HEK293 (cell line): Measurements from ENCODE around the gene HTRA1.

Source experiments
- CTCF ChIA-PET: fragments of 350-600 bp; formaldehyde crosslinking; extraction: SDS; loops from one replicate; lab custom pipeline; 2021; ENCODE audit warnings: antibody characterized with exemption; lab: Yijun Ruan, JAX
- POLR2A ChIA-PET: fragments of 300-600 bp; formaldehyde crosslinking; extraction: SDS; loops from one replicate; lab custom pipeline; 2020; ENCODE audit warnings: antibody characterized with exemption, inconsistent platforms; lab: Yijun Ruan, JAX
- H3K27ac ChIP-seq: fragments of 200-500 bp; sonication (Bioruptor generic); 2 replicates; pipeline ENCODE4 v1.5.1; 2014; ENCODE audit warnings: low read depth, low read length, control low read depth, inconsistent platforms; ENCODE audit errors: extremely low read depth
- H3K36me3 ChIP-seq, 2 experiments: fragments of 200-500 bp in 1 of 2; sonication (Bioruptor generic) in 1 of 2; 1 replicate in 1 of 2; 2 replicates in 1 of 2; pipeline ENCODE4 v1.5.1; 2014 to 2017; ENCODE audit warnings: inconsistent platforms in 2 of 2, low read length in 2 of 2; ENCODE audit not compliant: control insufficient read depth in 2 of 2, insufficient read depth in 1 of 2
- H3K4me1 ChIP-seq: fragments of 200-500 bp; sonication (Bioruptor generic); 2 replicates; pipeline ENCODE4 v1.5.1; 2014; ENCODE audit warnings: mild to moderate bottlenecking, low read length, inconsistent platforms; ENCODE audit not compliant: control insufficient read depth, insufficient read depth
- H3K4me3 ChIP-seq: 2 replicates; pipeline ENCODE4 v1.5.1; 2011; ENCODE audit warnings: low read depth, mild to moderate bottlenecking, control low read depth, low read length, moderate library complexity
- H3K9me3 ChIP-seq: fragments of 200-500 bp; sonication (Bioruptor generic); 2 replicates; pipeline ENCODE4 v1.5.1; 2014; ENCODE audit warnings: low read depth, low read length, inconsistent platforms; ENCODE audit not compliant: control insufficient read depth, insufficient read depth
- GFI1B ChIP-seq: fragments of 450-650 bp; formaldehyde crosslinking; IDR thresholded peaks from 2 replicates; pipeline ENCODE4 v1.5.1; 2016; ENCODE audit warnings: missing biosample characterization, missing genetic modification characterization
- MYNN ChIP-seq: fragments of 450-650 bp; formaldehyde crosslinking; IDR thresholded peaks from 2 replicates; pipeline ENCODE4 v1.5.1; 2016; ENCODE audit warnings: missing biosample characterization, missing genetic modification characterization, borderline replicate concordance
- OVOL3 ChIP-seq: fragments of 450-650 bp; formaldehyde crosslinking; IDR thresholded peaks from 2 replicates; pipeline ENCODE4 v1.5.1; 2016; ENCODE audit warnings: missing biosample characterization, missing genetic modification characterization
- PRDM1 ChIP-seq: fragments of 450-650 bp; formaldehyde crosslinking; IDR thresholded peaks from 2 replicates; pipeline ENCODE4; 2016; ENCODE audit warnings: missing biosample characterization, missing genetic modification characterization
- SCRT2 ChIP-seq: fragments of 450-650 bp; formaldehyde crosslinking; IDR thresholded peaks from 2 replicates; pipeline ENCODE4 v1.5.1; 2016; ENCODE audit warnings: missing biosample characterization, missing genetic modification characterization
- ZBTB7A ChIP-seq: fragments of 450-650 bp; formaldehyde crosslinking; IDR thresholded peaks from 2 replicates; pipeline ENCODE4 v1.5.1; 2016; ENCODE audit warnings: low read depth, missing biosample characterization, missing genetic modification characterization
- ZFP3 ChIP-seq: fragments of 450-650 bp; formaldehyde crosslinking; IDR thresholded peaks from 2 replicates; pipeline ENCODE4 v1.5.1; 2016; ENCODE audit warnings: low read depth, missing biosample characterization, missing genetic modification characterization
- ZNF114 ChIP-seq: fragments of 450-650 bp; formaldehyde crosslinking; IDR thresholded peaks from 2 replicates; pipeline ENCODE4 v1.5.0; 2017; ENCODE audit warnings: missing biosample characterization, missing genetic modification characterization
- ZNF133 ChIP-seq: fragments of 450-650 bp; formaldehyde crosslinking; IDR thresholded peaks from 2 replicates; pipeline ENCODE4 v1.5.1; 2016; ENCODE audit warnings: missing biosample characterization, missing genetic modification characterization
- ZNF155 ChIP-seq: fragments of 450-650 bp; formaldehyde crosslinking; IDR thresholded peaks from 2 replicates; pipeline ENCODE4 v1.5.1; 2016; ENCODE audit warnings: missing biosample characterization, missing genetic modification characterization
- ZNF16 ChIP-seq: fragments of 450-650 bp; formaldehyde crosslinking; IDR thresholded peaks from 2 replicates; pipeline ENCODE4 v1.5.1; 2016; ENCODE audit warnings: low read depth, missing biosample characterization, missing genetic modification characterization
- ZNF169 ChIP-seq: fragments of 450-650 bp; formaldehyde crosslinking; IDR thresholded peaks from 2 replicates; pipeline ENCODE4 v1.5.1; 2016; ENCODE audit warnings: missing biosample characterization, missing genetic modification characterization
- ZNF292 ChIP-seq: fragments of 450-650 bp; formaldehyde crosslinking; IDR thresholded peaks from 2 replicates; pipeline ENCODE4 v1.5.1; 2016; ENCODE audit warnings: low read depth, missing biosample characterization, missing genetic modification characterization, borderline replicate concordance
- ZNF521 ChIP-seq: fragments of 450-650 bp; formaldehyde crosslinking; IDR thresholded peaks from 2 replicates; pipeline ENCODE4 v1.5.1; 2017; ENCODE audit warnings: missing biosample characterization, mild to moderate bottlenecking, missing genetic modification characterization
- ZNF549 ChIP-seq: fragments of 450-650 bp; IDR thresholded peaks from 2 replicates; pipeline ENCODE4 v1.5.1; 2018; ENCODE audit warnings: missing biosample characterization, missing genetic modification characterization, mild to moderate bottlenecking, inconsistent platforms, moderate library complexity
- ZNF585B ChIP-seq: fragments of 450-650 bp; formaldehyde crosslinking; IDR thresholded peaks from 2 replicates; pipeline ENCODE4 v1.5.1; 2016; ENCODE audit warnings: missing biosample characterization, missing genetic modification characterization
- ZNF624 ChIP-seq: fragments of 450-650 bp; formaldehyde crosslinking; IDR thresholded peaks from 2 replicates; pipeline ENCODE4 v1.5.1; 2017; ENCODE audit warnings: missing biosample characterization, missing genetic modification characterization
- ZNF785 ChIP-seq: fragments of 450-650 bp; formaldehyde crosslinking; IDR thresholded peaks from 2 replicates; pipeline ENCODE4 v1.5.1; 2016; ENCODE audit warnings: missing biosample characterization, missing genetic modification characterization
- ZNF791 ChIP-seq: fragments of 450-650 bp; formaldehyde crosslinking; IDR thresholded peaks from 2 replicates; pipeline ENCODE4 v1.5.1; 2016; ENCODE audit warnings: missing biosample characterization, missing genetic modification characterization
- ZNF792 ChIP-seq: fragments of 450-650 bp; formaldehyde crosslinking; IDR thresholded peaks from 2 replicates; pipeline ENCODE4 v1.5.1; 2016; ENCODE audit warnings: missing biosample characterization, missing genetic modification characterization
- TF ChIP-seq, protein P1 (sequence below): fragments of 450-650 bp; formaldehyde crosslinking; IDR thresholded peaks from 2 replicates; pipeline ENCODE4 v1.5.1; 2016; ENCODE audit warnings: missing biosample characterization, missing genetic modification characterization
- TF ChIP-seq, protein P2 (sequence below): fragments of 450-650 bp; formaldehyde crosslinking; IDR thresholded peaks from 2 replicates; pipeline ENCODE4 v1.5.1; 2016; ENCODE audit warnings: missing biosample characterization, missing genetic modification characterization
- TF ChIP-seq, protein P3 (sequence below): IDR thresholded peaks from 2 replicates; pipeline ENCODE4 v1.6.1; 2011; ENCODE audit warnings: mild to moderate bottlenecking, low read depth, low read length, borderline replicate concordance
- TF ChIP-seq, protein P4 (sequence below): fragments of 450-650 bp; formaldehyde crosslinking; IDR thresholded peaks from 2 replicates; pipeline ENCODE4 v1.5.1; 2016; ENCODE audit warnings: missing biosample characterization, missing genetic modification characterization
- TF ChIP-seq, protein P5 (sequence below): fragments of 450-650 bp; formaldehyde crosslinking; IDR thresholded peaks from 2 replicates; pipeline ENCODE4 v1.5.1; 2017; ENCODE audit warnings: missing biosample characterization, missing genetic modification characterization

Gene HTRA1

DNA sequence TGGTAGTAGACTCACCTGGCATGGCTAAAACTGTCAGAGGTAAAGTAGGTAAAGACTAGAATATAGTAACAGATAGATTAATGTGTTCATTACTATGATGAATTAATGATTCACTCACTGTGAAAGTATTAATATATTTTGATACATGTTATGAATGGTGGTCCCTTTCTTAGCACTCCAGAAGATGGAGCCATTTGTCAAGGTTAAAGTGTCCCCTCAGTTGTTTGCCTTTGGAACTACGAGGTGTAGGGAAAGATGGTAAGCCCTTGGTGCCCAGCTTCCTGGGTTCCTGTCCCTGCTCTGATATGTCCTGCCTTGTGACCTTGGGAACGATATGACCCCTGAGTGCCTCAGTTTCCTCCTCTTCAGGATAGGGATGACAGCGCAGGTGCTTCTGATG is 49.4 kb downstream of the HTRA1 start:
- no peak for TF ChIP-seq ZNF791 (tag by site-specific recombination)
- no peak for TF ChIP-seq ZNF549
- TF ChIP-seq ZNF169, result no peak
- TF ChIP-seq, protein P1, sequence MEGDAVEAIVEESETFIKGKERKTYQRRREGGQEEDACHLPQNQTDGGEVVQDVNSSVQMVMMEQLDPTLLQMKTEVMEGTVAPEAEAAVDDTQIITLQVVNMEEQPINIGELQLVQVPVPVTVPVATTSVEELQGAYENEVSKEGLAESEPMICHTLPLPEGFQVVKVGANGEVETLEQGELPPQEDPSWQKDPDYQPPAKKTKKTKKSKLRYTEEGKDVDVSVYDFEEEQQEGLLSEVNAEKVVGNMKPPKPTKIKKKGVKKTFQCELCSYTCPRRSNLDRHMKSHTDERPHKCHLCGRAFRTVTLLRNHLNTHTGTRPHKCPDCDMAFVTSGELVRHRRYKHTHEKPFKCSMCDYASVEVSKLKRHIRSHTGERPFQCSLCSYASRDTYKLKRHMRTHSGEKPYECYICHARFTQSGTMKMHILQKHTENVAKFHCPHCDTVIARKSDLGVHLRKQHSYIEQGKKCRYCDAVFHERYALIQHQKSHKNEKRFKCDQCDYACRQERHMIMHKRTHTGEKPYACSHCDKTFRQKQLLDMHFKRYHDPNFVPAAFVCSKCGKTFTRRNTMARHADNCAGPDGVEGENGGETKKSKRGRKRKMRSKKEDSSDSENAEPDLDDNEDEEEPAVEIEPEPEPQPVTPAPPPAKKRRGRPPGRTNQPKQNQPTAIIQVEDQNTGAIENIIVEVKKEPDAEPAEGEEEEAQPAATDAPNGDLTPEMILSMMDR (tag by site-specific recombination), result peak; percentile 27; the same call in 1 of the 2 replicates
- TF ChIP-seq ZNF785 (tag by site-specific recombination), result no peak
- TF ChIP-seq MYNN (tag by site-specific recombination), result no peak
- no peak for TF ChIP-seq ZBTB7A (tag by site-specific recombination)
- TF ChIP-seq SCRT2 (tag by site-specific recombination), result no peak
- no peak overlapping the region for H3K27ac ChIP-seq
- ChIA-PET CTCF (interaction anchor here (1.6 kb wide), 1 partner anchor 55 kb away, joined by 4 read pairs; no protein-coding TSS in a partner anchor), POLR2A (no interaction called here)
- no peaks in the 10 kb centered on the region for H3K9me3 ChIP-seq
- no peak overlapping the region for H3K4me3 ChIP-seq
- H3K36me3 ChIP-seq, result no peaks in the 10 kb centered on the region
- H3K4me1 ChIP-seq, result no peaks in the 10 kb centered on the region

DNA sequence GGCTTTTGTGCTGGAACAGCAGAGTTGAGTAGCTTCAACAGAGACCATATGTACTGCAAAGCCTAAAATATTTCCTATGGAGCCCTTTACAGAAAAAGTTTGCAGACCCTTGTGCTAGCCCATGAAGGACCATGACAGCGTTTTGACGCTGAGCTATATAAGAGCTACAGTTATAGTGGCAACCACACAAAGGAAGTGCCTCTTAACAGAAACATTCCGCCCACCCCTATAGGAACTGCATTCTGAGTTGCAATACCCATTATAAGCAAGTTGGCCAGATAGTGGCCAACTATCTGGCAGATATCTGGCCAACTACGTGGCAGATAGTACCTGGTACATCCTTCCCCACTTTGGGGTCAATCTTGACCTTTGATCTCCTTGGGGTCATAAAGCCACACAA is 51.7 kb downstream of the HTRA1 start:
- CTCF ChIA-PET, result interaction anchor here (0.6 to 1.3 kb wide), 4 partner anchors 52 to 459 kb away, joined by 3 to 4 read pairs (median 3); no protein-coding TSS in a partner anchor
- TF ChIP-seq, protein P2, sequence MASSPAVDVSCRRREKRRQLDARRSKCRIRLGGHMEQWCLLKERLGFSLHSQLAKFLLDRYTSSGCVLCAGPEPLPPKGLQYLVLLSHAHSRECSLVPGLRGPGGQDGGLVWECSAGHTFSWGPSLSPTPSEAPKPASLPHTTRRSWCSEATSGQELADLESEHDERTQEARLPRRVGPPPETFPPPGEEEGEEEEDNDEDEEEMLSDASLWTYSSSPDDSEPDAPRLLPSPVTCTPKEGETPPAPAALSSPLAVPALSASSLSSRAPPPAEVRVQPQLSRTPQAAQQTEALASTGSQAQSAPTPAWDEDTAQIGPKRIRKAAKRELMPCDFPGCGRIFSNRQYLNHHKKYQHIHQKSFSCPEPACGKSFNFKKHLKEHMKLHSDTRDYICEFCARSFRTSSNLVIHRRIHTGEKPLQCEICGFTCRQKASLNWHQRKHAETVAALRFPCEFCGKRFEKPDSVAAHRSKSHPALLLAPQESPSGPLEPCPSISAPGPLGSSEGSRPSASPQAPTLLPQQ (tag by site-specific recombination), result no peak
- TF ChIP-seq ZNF792 (tag by site-specific recombination) (no peak), PRDM1 (tag by site-specific recombination) (no peak), ZNF292 (tag by site-specific recombination) (no peak), ZNF585B (tag by site-specific recombination) (no peak), ZNF16 (tag by site-specific recombination) (no peak)
- TF ChIP-seq, protein P3, sequence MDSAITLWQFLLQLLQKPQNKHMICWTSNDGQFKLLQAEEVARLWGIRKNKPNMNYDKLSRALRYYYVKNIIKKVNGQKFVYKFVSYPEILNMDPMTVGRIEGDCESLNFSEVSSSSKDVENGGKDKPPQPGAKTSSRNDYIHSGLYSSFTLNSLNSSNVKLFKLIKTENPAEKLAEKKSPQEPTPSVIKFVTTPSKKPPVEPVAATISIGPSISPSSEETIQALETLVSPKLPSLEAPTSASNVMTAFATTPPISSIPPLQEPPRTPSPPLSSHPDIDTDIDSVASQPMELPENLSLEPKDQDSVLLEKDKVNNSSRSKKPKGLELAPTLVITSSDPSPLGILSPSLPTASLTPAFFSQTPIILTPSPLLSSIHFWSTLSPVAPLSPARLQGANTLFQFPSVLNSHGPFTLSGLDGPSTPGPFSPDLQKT, result no peak
- H3K9me3 ChIP-seq, result no peaks in the 10 kb centered on the region
- H3K4me1 ChIP-seq, result no peaks in the 10 kb centered on the region
- H3K36me3 ChIP-seq, result no peaks in the 10 kb centered on the region
- H3K4me3 ChIP-seq, result no peak overlapping the region
- POLR2A ChIA-PET, result no interaction called here
- H3K27ac ChIP-seq, result no peak overlapping the region

DNA sequence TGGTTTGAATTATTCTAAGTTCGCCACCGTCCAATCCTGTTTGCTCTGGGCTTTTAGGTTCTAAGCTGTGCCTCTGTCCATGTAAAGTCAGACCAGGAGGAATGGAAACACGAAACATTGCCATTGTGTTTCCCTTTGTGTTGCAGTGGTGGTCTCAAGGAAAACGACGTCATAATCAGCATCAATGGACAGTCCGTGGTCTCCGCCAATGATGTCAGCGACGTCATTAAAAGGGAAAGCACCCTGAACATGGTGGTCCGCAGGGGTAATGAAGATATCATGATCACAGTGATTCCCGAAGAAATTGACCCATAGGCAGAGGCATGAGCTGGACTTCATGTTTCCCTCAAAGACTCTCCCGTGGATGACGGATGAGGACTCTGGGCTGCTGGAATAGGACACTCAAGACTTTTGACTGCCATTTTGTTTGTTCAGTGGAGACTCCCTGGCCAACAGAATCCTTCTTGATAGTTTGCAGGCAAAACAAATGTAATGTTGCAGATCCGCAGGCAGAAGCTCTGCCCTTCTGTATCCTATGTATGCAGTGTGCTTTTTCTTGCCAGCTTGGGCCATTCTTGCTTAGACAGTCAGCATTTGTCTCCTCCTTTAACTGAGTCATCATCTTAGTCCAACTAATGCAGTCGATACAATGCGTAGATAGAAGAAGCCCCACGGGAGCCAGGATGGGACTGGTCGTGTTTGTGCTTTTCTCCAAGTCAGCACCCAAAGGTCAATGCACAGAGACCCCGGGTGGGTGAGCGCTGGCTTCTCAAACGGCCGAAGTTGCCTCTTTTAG is 52.9 kb downstream of the HTRA1 start:
- ChIA-PET POLR2A (no interaction called here), CTCF (interaction anchor here (0.6 to 1.0 kb wide), 3 partner anchors 51 to 246 kb away, joined by 3 to 4 read pairs (median 4); no protein-coding TSS in a partner anchor)
- TF ChIP-seq ZNF114 (tag by site-specific recombination) (no peak), ZNF155 (tag by site-specific recombination) (no peak), OVOL3 (tag by site-specific recombination) (no peak), ZNF521 (tag by site-specific recombination) (no peak), MYNN (tag by site-specific recombination) (no peak), ZNF133 (tag by site-specific recombination) (no peak), ZFP3 (tag by site-specific recombination) (no peak), ZNF624 (tag by site-specific recombination) (no peak), GFI1B (tag by site-specific recombination) (no peak)
- TF ChIP-seq, protein P4, sequence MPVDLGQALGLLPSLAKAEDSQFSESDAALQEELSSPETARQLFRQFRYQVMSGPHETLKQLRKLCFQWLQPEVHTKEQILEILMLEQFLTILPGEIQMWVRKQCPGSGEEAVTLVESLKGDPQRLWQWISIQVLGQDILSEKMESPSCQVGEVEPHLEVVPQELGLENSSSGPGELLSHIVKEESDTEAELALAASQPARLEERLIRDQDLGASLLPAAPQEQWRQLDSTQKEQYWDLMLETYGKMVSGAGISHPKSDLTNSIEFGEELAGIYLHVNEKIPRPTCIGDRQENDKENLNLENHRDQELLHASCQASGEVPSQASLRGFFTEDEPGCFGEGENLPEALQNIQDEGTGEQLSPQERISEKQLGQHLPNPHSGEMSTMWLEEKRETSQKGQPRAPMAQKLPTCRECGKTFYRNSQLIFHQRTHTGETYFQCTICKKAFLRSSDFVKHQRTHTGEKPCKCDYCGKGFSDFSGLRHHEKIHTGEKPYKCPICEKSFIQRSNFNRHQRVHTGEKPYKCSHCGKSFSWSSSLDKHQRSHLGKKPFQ (tag by site-specific recombination), result no peak
- TF ChIP-seq, protein P5, sequence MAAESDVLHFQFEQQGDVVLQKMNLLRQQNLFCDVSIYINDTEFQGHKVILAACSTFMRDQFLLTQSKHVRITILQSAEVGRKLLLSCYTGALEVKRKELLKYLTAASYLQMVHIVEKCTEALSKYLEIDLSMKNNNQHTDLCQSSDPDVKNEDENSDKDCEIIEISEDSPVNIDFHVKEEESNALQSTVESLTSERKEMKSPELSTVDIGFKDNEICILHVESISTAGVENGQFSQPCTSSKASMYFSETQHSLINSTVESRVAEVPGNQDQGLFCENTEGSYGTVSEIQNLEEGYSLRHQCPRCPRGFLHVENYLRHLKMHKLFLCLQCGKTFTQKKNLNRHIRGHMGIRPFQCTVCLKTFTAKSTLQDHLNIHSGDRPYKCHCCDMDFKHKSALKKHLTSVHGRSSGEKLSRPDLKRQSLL (tag by site-specific recombination), result no peak
- H3K4me3 ChIP-seq, result no peak overlapping the region
- no peak overlapping the region for H3K27ac ChIP-seq
- H3K4me1 ChIP-seq, result no peaks in the 10 kb centered on the region
- no peaks in the 10 kb centered on the region for H3K9me3 ChIP-seq
- H3K36me3 ChIP-seq, result no peaks in the 10 kb centered on the region
